ENCODE results near the gene RYR2.

Gene RYR2

GRCh38 chr1:237003516-237003915, 38.5 kb upstream of the RYR2 start:
- no peak overlapping the region for H3K4me3 ChIP-seq (ENCODE audit: low read depth, low read length)
- no peak for TF ChIP-seq CTCF (IDR thresholded peaks at IDR 0.05; ENCODE audit: borderline replicate concordance, insufficient read depth, low read depth, low read length)

- H3K4me3 ChIP-seq (ENCODE audit: low read depth, low read length) = no peak within 1 kb of the TSS
- no peak for TF ChIP-seq CTCF (IDR thresholded peaks at IDR 0.05; ENCODE audit: borderline replicate concordance, insufficient read depth, low read depth, low read length)
Observed at GRCh38 chr1:237004116-237004515, 37.9 kb upstream of the RYR2 start, which contains the start of gene MT1HL1. Gene MT1HL1, minus strand, starts transcription at chr1:237004441. Its CDS starts 69 bp downstream, at chr1:237004372.

- H3K4me3 ChIP-seq (ENCODE audit: low read depth, low read length) = no peak overlapping the region
- TF ChIP-seq CTCF (IDR thresholded peaks at IDR 0.05; ENCODE audit: borderline replicate concordance, insufficient read depth, low read depth, low read length) = no peak
Observed at GRCh38 chr1:237005674-237006073, 36.3 kb upstream of the RYR2 start.

- TF ChIP-seq CTCF (IDR thresholded peaks at IDR 0.05; ENCODE audit: borderline replicate concordance, insufficient read depth, low read depth, low read length) = no peak
Observed at GRCh38 chr1:237007147-237007881, 34.7 kb upstream of the RYR2 start.

GRCh38 chr1:237009611-237010010, 32.4 kb upstream of the RYR2 start:
- TF ChIP-seq CTCF (IDR thresholded peaks at IDR 0.05; ENCODE audit: borderline replicate concordance, insufficient read depth, low read depth, low read length) = no peak
- H3K4me3 ChIP-seq (ENCODE audit: low read depth, low read length) = no peak overlapping the region

More at GRCh38 chr1:237007147-237007881, 34.7 kb upstream of the RYR2 start:
- H3K4me3 ChIP-seq (ENCODE audit: low read depth, low read length) = no peak overlapping the region

GRCh38 chr1:237011432-237011831, 30.6 kb upstream of the RYR2 start:
- no peak for TF ChIP-seq CTCF (IDR thresholded peaks at IDR 0.05; ENCODE audit: borderline replicate concordance, insufficient read depth, low read depth, low read length)
- H3K4me3 ChIP-seq (ENCODE audit: low read depth, low read length) = no peak overlapping the region

GRCh38 chr1:237012361-237012760, 29.6 kb upstream of the RYR2 start:
- TF ChIP-seq CTCF (IDR thresholded peaks at IDR 0.05; ENCODE audit: borderline replicate concordance, insufficient read depth, low read depth, low read length) = no peak
- H3K4me3 ChIP-seq (ENCODE audit: low read depth, low read length) = no peak overlapping the region
